Measurements from ENCODE around the gene GEN1. TPM values are rescaled to one million over a fixed set of nuclear protein-coding genes. Genes with fewer than 3 reads are reported as not detected.

Gene GEN1
- total and polyA plus RNA-seq, 2 donors, result 1.2 to 21.0 TPM

GRCh38 chr2:17793296-17793695, 39.4 kb downstream of the GEN1 start:
- Histone ChIP-seq H3K27ac (ENCODE audit: low read depth) (no peak overlapping the region), H3K4me1 (ENCODE audit: insufficient read depth) (no peaks in the 10 kb centered on the region), H3K36me3 (ENCODE audit: insufficient read depth) (no peaks in the 10 kb centered on the region), H3K4me3 (ENCODE audit: low read depth, low read length) (no peak overlapping the region)
- 60% methylated on average over 4 of the region's 4 CpGs for WGBS
- DNase-seq (ENCODE audit: extremely low spot score), result no peak

- DNase-seq (ENCODE audit: extremely low spot score), result no peak
- WGBS, result 80% methylated on average over 6 of the region's 6 CpGs
- Histone ChIP-seq H3K27ac (ENCODE audit: low read depth) (no peak overlapping the region), H3K36me3 (ENCODE audit: insufficient read depth) (no peaks in the 10 kb centered on the region), H3K4me3 (ENCODE audit: low read depth, low read length) (no peak overlapping the region), H3K4me1 (ENCODE audit: insufficient read depth) (no peaks in the 10 kb centered on the region)
These were observed 39.9 kb downstream of the GEN1 start for GRCh38 chr2:17793803-17794354.

GRCh38 chr2:17795309-17795708, 41.4 kb downstream of the GEN1 start:
- Histone ChIP-seq H3K36me3 (ENCODE audit: insufficient read depth) (no peaks in the 10 kb centered on the region), H3K4me1 (ENCODE audit: insufficient read depth) (no peaks in the 10 kb centered on the region), H3K4me3 (ENCODE audit: low read depth, low read length) (no peak overlapping the region), H3K27ac (ENCODE audit: low read depth) (no peak overlapping the region)
- DNase-seq (ENCODE audit: extremely low spot score), result no peak
- 84% methylated on average over 5 of the region's 5 CpGs for WGBS

- Histone ChIP-seq H3K36me3 (ENCODE audit: insufficient read depth) (no peaks in the 10 kb centered on the region), H3K4me1 (ENCODE audit: insufficient read depth) (no peaks in the 10 kb centered on the region), H3K4me3 (ENCODE audit: low read depth, low read length) (no peak overlapping the region), H3K27ac (ENCODE audit: low read depth) (no peak overlapping the region)
- 89% methylated on average over 4 of the region's 4 CpGs for WGBS
- no peak for DNase-seq (ENCODE audit: extremely low spot score)
These were observed 44.4 kb downstream of the GEN1 start for GRCh38 chr2:17798338-17798737.

GRCh38 chr2:17799301-17800120, 45.6 kb downstream of the GEN1 start:
- no peaks in the 10 kb centered on the region for H3K4me1 ChIP-seq (ENCODE audit: insufficient read depth)
- no peak for DNase-seq (ENCODE audit: extremely low spot score)
- WGBS, result 62% methylated on average over 7 of the region's 7 CpGs
- H3K27ac ChIP-seq (ENCODE audit: low read depth), result no peak overlapping the region
- no peak overlapping the region for H3K4me3 ChIP-seq (ENCODE audit: low read depth, low read length)
- no peaks in the 10 kb centered on the region for H3K36me3 ChIP-seq (ENCODE audit: insufficient read depth)

- DNase-seq (ENCODE audit: extremely low spot score), result no peak
- 38% methylated on average over 5 of the region's 5 CpGs for WGBS
- Histone ChIP-seq H3K36me3 (ENCODE audit: insufficient read depth) (no peaks in the 10 kb centered on the region), H3K4me1 (ENCODE audit: insufficient read depth) (no peaks in the 10 kb centered on the region), H3K4me3 (ENCODE audit: low read depth, low read length) (no peak overlapping the region), H3K27ac (ENCODE audit: low read depth) (no peak overlapping the region)
These were observed 46.3 kb downstream of the GEN1 start for GRCh38 chr2:17800219-17800618.

GRCh38 chr2:17800693-17801458, 46.9 kb downstream of the GEN1 start:
- 94% methylated on average over 1 of the region's 1 CpG for WGBS

GRCh38 chr2:17803497-17803896, 49.6 kb downstream of the GEN1 start:
- WGBS, result 70% methylated on average over 3 of the region's 3 CpGs
- H3K4me3 ChIP-seq (ENCODE audit: low read depth, low read length), result no peak overlapping the region

More at GRCh38 chr2:17800693-17801458, 46.9 kb downstream of the GEN1 start:
- H3K4me3 ChIP-seq (ENCODE audit: low read depth, low read length), result no peak overlapping the region
- H3K27ac ChIP-seq (ENCODE audit: low read depth), result no peak overlapping the region
- no peaks in the 10 kb centered on the region for H3K4me1 ChIP-seq (ENCODE audit: insufficient read depth)
- no peaks in the 10 kb centered on the region for H3K36me3 ChIP-seq (ENCODE audit: insufficient read depth)
- no peak for DNase-seq (ENCODE audit: extremely low spot score)

GRCh38 chr2:17804358-17804757, 50.4 kb downstream of the GEN1 start:
- no peak overlapping the region for H3K27ac ChIP-seq (ENCODE audit: low read depth)
- H3K4me1 ChIP-seq (ENCODE audit: insufficient read depth), result no peaks in the 10 kb centered on the region
- 64% methylated on average over 3 of the region's 3 CpGs for WGBS
- no peaks in the 10 kb centered on the region for H3K36me3 ChIP-seq (ENCODE audit: insufficient read depth)
- H3K4me3 ChIP-seq (ENCODE audit: low read depth, low read length), result no peak overlapping the region
- no peak for DNase-seq (ENCODE audit: extremely low spot score)

More at GRCh38 chr2:17803497-17803896, 49.6 kb downstream of the GEN1 start:
- no peak for DNase-seq (ENCODE audit: extremely low spot score)
- Histone ChIP-seq H3K27ac (ENCODE audit: low read depth) (no peak overlapping the region), H3K36me3 (ENCODE audit: insufficient read depth) (no peaks in the 10 kb centered on the region), H3K4me1 (ENCODE audit: insufficient read depth) (no peaks in the 10 kb centered on the region)

- H3K4me3 ChIP-seq (ENCODE audit: low read depth, low read length), result no peak overlapping the region
- no peak for DNase-seq (ENCODE audit: extremely low spot score)
- WGBS, result 72% methylated on average over 2 of the region's 2 CpGs
These were observed 51.2 kb downstream of the GEN1 start for GRCh38 chr2:17805166-17805565.

GRCh38 chr2:17805717-17806363, 51.9 kb downstream of the GEN1 start:
- H3K4me1 ChIP-seq (ENCODE audit: insufficient read depth), result no peaks in the 10 kb centered on the region
- H3K27ac ChIP-seq (ENCODE audit: low read depth), result no peak overlapping the region
- no peak for DNase-seq (ENCODE audit: extremely low spot score)
- H3K36me3 ChIP-seq (ENCODE audit: insufficient read depth), result no peaks in the 10 kb centered on the region
- H3K4me3 ChIP-seq (ENCODE audit: low read depth, low read length), result no peak overlapping the region
- WGBS, result 83% methylated on average over 8 of the region's 8 CpGs

More at GRCh38 chr2:17805166-17805565, 51.2 kb downstream of the GEN1 start:
- no peaks in the 10 kb centered on the region for H3K4me1 ChIP-seq (ENCODE audit: insufficient read depth)
- H3K36me3 ChIP-seq (ENCODE audit: insufficient read depth), result no peaks in the 10 kb centered on the region
- no peak overlapping the region for H3K27ac ChIP-seq (ENCODE audit: low read depth)

GRCh38 chr2:17813010-17813741, 59.2 kb downstream of the GEN1 start:
- 62% methylated on average over 5 of the region's 5 CpGs for WGBS
- no peak for DNase-seq (ENCODE audit: extremely low spot score)
- no peaks in the 10 kb centered on the region for H3K4me1 ChIP-seq (ENCODE audit: insufficient read depth)
- no peaks in the 10 kb centered on the region for H3K36me3 ChIP-seq (ENCODE audit: insufficient read depth)
- no peak overlapping the region for H3K27ac ChIP-seq (ENCODE audit: low read depth)
- H3K4me3 ChIP-seq (ENCODE audit: low read depth, low read length), result no peak overlapping the region
